Thymus (tissue), 14 donors: ENCODE data around the gene PPP1R1A. TPM values are rescaled to one million over a fixed set of nuclear protein-coding genes. Genes with fewer than 3 reads are reported as not detected.

Source experiments
- DNase-seq, 9 donors: peaks; one replicate each; pipeline ENCODE4 v3.0.0-alpha.2; 2013; ENCODE audit warnings: low spot score in 9 of 9, low read depth in 6 of 9, missing footprints in 1 of 9
- H3K27ac ChIP-seq, 2 donors: one replicate each; pipeline ENCODE4 v1.5.1; 2013; ENCODE audit warnings: control low read depth in 1 of 2, low read depth in 1 of 2, low read length in 1 of 2, mild to moderate bottlenecking in 1 of 2, moderate library complexity in 1 of 2
- H3K27me3 ChIP-seq, 2 donors: one replicate each; pipeline ENCODE4 v1.5.1; 2013; ENCODE audit warnings: low read length in 1 of 2; ENCODE audit not compliant: control insufficient read depth in 2 of 2, insufficient read depth in 1 of 2
- H3K36me3 ChIP-seq, 2 donors: one replicate each; pipeline ENCODE4 v1.5.1; 2013; ENCODE audit warnings: low read length in 1 of 2, mild to moderate bottlenecking in 1 of 2, moderate library complexity in 1 of 2; ENCODE audit not compliant: control insufficient read depth in 2 of 2, insufficient read depth in 2 of 2
- H3K4me1 ChIP-seq, 2 donors: one replicate each; pipeline ENCODE4 v1.5.1; 2013; ENCODE audit warnings: low read length in 2 of 2; ENCODE audit not compliant: control insufficient read depth in 2 of 2, insufficient read depth in 2 of 2
- H3K4me3 ChIP-seq, 2 donors: one replicate each; pipeline ENCODE4 v1.5.1; 2013; ENCODE audit warnings: low read length in 2 of 2, control low read depth in 1 of 2, mild to moderate bottlenecking in 1 of 2
- H3K9me3 ChIP-seq, 2 donors: one replicate each; pipeline ENCODE4 v1.5.1; 2013; ENCODE audit warnings: low read length in 1 of 2, mild to moderate bottlenecking in 1 of 2; ENCODE audit not compliant: control insufficient read depth in 2 of 2, insufficient read depth in 1 of 2
- WGBS: extraction: QIAGEN DNeasy Blood & Tissue Kit; methylation state at CpG from one replicate; pipeline ENCODE4 v1.1.7; 2013; 5-methylcytosine and 5-hydroxymethylcytosine counted together
- long read RNA-seq, 10 donors: transcript quantifications; one replicate each; lab custom pipeline, GENCODE V29; 2026
- polyA plus RNA-seq: library from polyadenylated mRNA; stranded (reverse); fragments of 200-250 nt; gene quantifications from one replicate; pipeline ENCODE4 v1.2.3, GENCODE V29; 2013
- total RNA-seq: library from RNA; stranded (reverse); fragments of 120-200 nt; gene quantifications from one replicate; pipeline ENCODE4 v1.2.4, GENCODE V29; 2013
- donor health status: healthy.

The PPP1R1A gene
- total RNA-seq (0.09 TPM), polyA plus RNA-seq (0.91 TPM)
- long read RNA-seq, donor 1, result 0 reads
- long read RNA-seq, donor 2, result 0 reads
- long read RNA-seq, donor 3, result 0 reads
- long read RNA-seq, donor 4, partial matches to known transcripts, result 0 of 1 reads
- long read RNA-seq, donor 4, other reads (novel, unspliced or antisense), result 0 of 1 reads
- long read RNA-seq, donor 5, partial matches to known transcripts, result 0 of 4 reads
- long read RNA-seq, donor 5, other reads (novel, unspliced or antisense), result 0 of 4 reads
- long read RNA-seq, donor 6, result 0 reads
- long read RNA-seq, donor 7, result 0 reads
- long read RNA-seq, donor 8, result 0 reads
- long read RNA-seq, donor 9, result 0 reads
- long read RNA-seq, donor 10, result 0 reads

- no peak within 1 kb of the TSS for H3K27ac ChIP-seq
- DNase-seq, result no peak
- 5% methylated on average over 77 of the region's 77 CpGs for WGBS
- peaks cover 32 to 92% of the 10 kb centered on the region in 2 donors for H3K27me3 ChIP-seq
- no peaks in the 10 kb centered on the region for H3K36me3 ChIP-seq
- peaks cover 0 to 6% of the 10 kb centered on the region in 2 donors for H3K4me1 ChIP-seq
- H3K9me3 ChIP-seq, result no peaks in the 10 kb centered on the region
- H3K4me3 ChIP-seq, result peak within 1 kb of the TSS in 1 of 2 donors; percentile 40
Observed at GRCh38 chr12:54588110-54588889, at the start of gene PPP1R1A. TSS of gene PPP1R1A (minus strand) at chr12:54588659. CDS start at chr12:54588488, 171 bp downstream.

GRCh38 chr12:54634795-54635194 lies 46.3 kb upstream of the PPP1R1A start, which contains the start of gene LACRT:
TSS of gene LACRT (minus strand) at chr12:54634895. CDS start at chr12:54634841, 54 bp downstream.
- Histone ChIP-seq H3K27me3 (peaks cover 0 to 2% of the 10 kb centered on the region in 2 donors), H3K4me1 (no peaks in the 10 kb centered on the region), H3K36me3 (no peaks in the 10 kb centered on the region), H3K4me3 (no peak within 1 kb of the TSS), H3K27ac (no peak within 1 kb of the TSS), H3K9me3 (peaks cover 0 to 1% of the 10 kb centered on the region in 2 donors)
- WGBS, result 97% methylated on average over 2 of the region's 2 CpGs
- DNase-seq, result no peak

GRCh38 chr12:54631988-54632728 lies 43.7 kb upstream of the PPP1R1A start:
- no peak for DNase-seq
- Histone ChIP-seq H3K36me3 (no peaks in the 10 kb centered on the region), H3K9me3 (peaks cover 0 to 4% of the 10 kb centered on the region in 2 donors), H3K27me3 (peaks cover 0 to 2% of the 10 kb centered on the region in 2 donors), H3K27ac (no peak overlapping the region), H3K4me1 (no peaks in the 10 kb centered on the region), H3K4me3 (no peak overlapping the region)
- 79% methylated on average over 8 of the region's 8 CpGs for WGBS

- H3K27me3 ChIP-seq, result peaks cover 0 to 2% of the 10 kb centered on the region in 2 donors
- H3K27ac ChIP-seq, result no peak overlapping the region
- no peak for DNase-seq
- peaks cover 0 to 4% of the 10 kb centered on the region in 2 donors for H3K9me3 ChIP-seq
- no peak overlapping the region for H3K4me3 ChIP-seq
- H3K4me1 ChIP-seq, result no peaks in the 10 kb centered on the region
- H3K36me3 ChIP-seq, result no peaks in the 10 kb centered on the region
- 91% methylated on average over 5 of the region's 5 CpGs for WGBS
Observed at GRCh38 chr12:54631551-54631950, 43.1 kb upstream of the PPP1R1A start.

DNA sequence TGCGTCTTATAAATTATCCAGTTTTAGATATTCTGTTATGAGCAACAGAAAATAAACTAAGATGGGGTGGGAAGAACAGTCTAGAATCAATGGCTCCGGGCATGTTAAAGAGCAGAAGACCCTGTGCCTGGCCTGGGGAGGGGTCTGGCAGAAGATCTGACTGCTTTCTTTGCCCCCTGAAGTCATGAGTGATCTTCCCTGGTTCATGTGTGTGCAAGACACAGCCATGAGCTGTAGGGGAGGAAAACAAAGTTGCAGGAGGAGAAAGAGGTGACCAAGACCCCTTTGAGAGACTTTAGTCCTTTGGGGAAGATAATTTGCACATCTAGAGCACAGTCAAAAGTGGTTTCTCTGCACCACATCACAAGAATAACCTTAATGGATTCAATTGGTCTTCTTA lies 41.5 kb upstream of the PPP1R1A start:
- H3K27ac ChIP-seq, result no peak overlapping the region
- no peaks in the 10 kb centered on the region for H3K4me1 ChIP-seq
- H3K36me3 ChIP-seq, result no peaks in the 10 kb centered on the region
- 97% methylated on average over 2 of the region's 2 CpGs for WGBS
- no peak overlapping the region for H3K4me3 ChIP-seq
- H3K27me3 ChIP-seq, result peaks cover 0 to 2% of the 10 kb centered on the region in 2 donors
- DNase-seq, result no peak
- peaks cover 0 to 4% of the 10 kb centered on the region in 2 donors for H3K9me3 ChIP-seq

- H3K4me3 ChIP-seq, result no peak overlapping the region
- peaks cover 0 to 3% of the 10 kb centered on the region in 2 donors for H3K27me3 ChIP-seq
- DNase-seq, result no peak
- no peaks in the 10 kb centered on the region for H3K4me1 ChIP-seq
- H3K36me3 ChIP-seq, result no peaks in the 10 kb centered on the region
- no peak overlapping the region for H3K27ac ChIP-seq
- 98% methylated on average over 3 of the region's 3 CpGs for WGBS
- peaks cover 0 to 4% of the 10 kb centered on the region in 2 donors for H3K9me3 ChIP-seq
Observed at GRCh38 chr12:54628186-54628846, 39.9 kb upstream of the PPP1R1A start.

- peaks cover 0 to 4% of the 10 kb centered on the region in 2 donors for H3K27me3 ChIP-seq
- H3K36me3 ChIP-seq, result no peaks in the 10 kb centered on the region
- DNase-seq, result no peak
- H3K4me3 ChIP-seq, result no peak overlapping the region
- H3K4me1 ChIP-seq, result no peaks in the 10 kb centered on the region
- peaks cover 0 to 4% of the 10 kb centered on the region in 2 donors for H3K9me3 ChIP-seq
- no peak overlapping the region for H3K27ac ChIP-seq
- WGBS, result 96% methylated on average over 3 of the region's 3 CpGs
Observed at GRCh38 chr12:54627304-54627703, 38.8 kb upstream of the PPP1R1A start.

GRCh38 chr12:54625598-54625997 lies 37.1 kb upstream of the PPP1R1A start:
- Histone ChIP-seq H3K4me1 (no peaks in the 10 kb centered on the region), H3K36me3 (no peaks in the 10 kb centered on the region), H3K4me3 (no peak overlapping the region), H3K27me3 (peaks cover 0 to 4% of the 10 kb centered on the region in 2 donors), H3K9me3 (peaks cover 0 to 4% of the 10 kb centered on the region in 2 donors), H3K27ac (no peak overlapping the region)
- DNase-seq, result no peak
